ENCODE measurements around the gene MMP25. TPM values are rescaled to one million over a fixed set of nuclear protein-coding genes. Genes with fewer than 3 reads are reported as not detected.

MMP25 gene
- total RNA-seq, 1 donor from 2014 or later: 0.25 TPM

DNA sequence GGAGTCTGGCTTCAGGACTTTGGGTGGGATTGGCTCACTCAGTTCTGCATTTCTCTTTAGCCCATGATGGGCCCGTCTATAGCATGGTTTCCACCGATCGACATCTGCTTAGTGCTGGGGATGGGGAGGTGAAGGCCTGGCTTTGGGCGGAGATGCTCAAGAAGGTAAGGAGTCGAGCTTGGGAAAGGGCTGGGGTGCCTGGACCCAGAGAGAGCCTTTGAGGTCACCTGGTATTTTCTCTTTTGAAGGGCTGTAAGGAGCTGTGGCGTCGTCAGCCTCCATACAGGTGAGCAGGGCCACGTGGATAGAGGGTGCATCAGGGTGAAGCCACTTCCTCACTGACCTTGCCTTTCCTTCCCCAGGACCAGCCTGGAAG, 20.4 kb upstream of the MMP25 start:
- TF ChIP-seq, protein P1, sequence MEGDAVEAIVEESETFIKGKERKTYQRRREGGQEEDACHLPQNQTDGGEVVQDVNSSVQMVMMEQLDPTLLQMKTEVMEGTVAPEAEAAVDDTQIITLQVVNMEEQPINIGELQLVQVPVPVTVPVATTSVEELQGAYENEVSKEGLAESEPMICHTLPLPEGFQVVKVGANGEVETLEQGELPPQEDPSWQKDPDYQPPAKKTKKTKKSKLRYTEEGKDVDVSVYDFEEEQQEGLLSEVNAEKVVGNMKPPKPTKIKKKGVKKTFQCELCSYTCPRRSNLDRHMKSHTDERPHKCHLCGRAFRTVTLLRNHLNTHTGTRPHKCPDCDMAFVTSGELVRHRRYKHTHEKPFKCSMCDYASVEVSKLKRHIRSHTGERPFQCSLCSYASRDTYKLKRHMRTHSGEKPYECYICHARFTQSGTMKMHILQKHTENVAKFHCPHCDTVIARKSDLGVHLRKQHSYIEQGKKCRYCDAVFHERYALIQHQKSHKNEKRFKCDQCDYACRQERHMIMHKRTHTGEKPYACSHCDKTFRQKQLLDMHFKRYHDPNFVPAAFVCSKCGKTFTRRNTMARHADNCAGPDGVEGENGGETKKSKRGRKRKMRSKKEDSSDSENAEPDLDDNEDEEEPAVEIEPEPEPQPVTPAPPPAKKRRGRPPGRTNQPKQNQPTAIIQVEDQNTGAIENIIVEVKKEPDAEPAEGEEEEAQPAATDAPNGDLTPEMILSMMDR (IDR thresholded peaks at IDR 0.05): no peak
- no peak for TF ChIP-seq POLR2AphosphoS5 (IDR thresholded peaks at IDR 0.05; ENCODE audit: insufficient read depth in 1 of 2, low read depth in 1 of 2)
- TF ChIP-seq POLR2A (IDR thresholded peaks at IDR 0.05): no peak
- no peaks in the 10 kb centered on the region for H3K9me3 ChIP-seq
- H3K27ac ChIP-seq: no peak overlapping the region
- intact Hi-C loops (cut with DNase I): no loop called here
- H3K36me3 ChIP-seq: peaks cover 0 to 3% of the 10 kb centered on the region in 2 donors
- no peak overlapping the region for H3K4me3 ChIP-seq
- peaks cover 6% of the 10 kb centered on the region for H3K27me3 ChIP-seq
- H3K4me1 ChIP-seq: peaks cover 60% of the 10 kb centered on the region
- no peak for DNase-seq (ENCODE audit: extremely low spot score in 2 of 2)

- Histone ChIP-seq H3K27me3 (peaks cover 6% of the 10 kb centered on the region), H3K9me3 (no peaks in the 10 kb centered on the region), H3K36me3 (peaks cover 0 to 3% of the 10 kb centered on the region in 2 donors), H3K4me3 (no peak overlapping the region), H3K27ac (no peak overlapping the region), H3K4me1 (peaks cover 51% of the 10 kb centered on the region)
- no peak for TF ChIP-seq POLR2AphosphoS5 (IDR thresholded peaks at IDR 0.05; ENCODE audit: insufficient read depth in 1 of 2, low read depth in 1 of 2)
- intact Hi-C loops (cut with DNase I): no loop called here
- DNase-seq (ENCODE audit: extremely low spot score in 2 of 2): no peak
Observed at GRCh38 chr16:3026609-3027488, 19.5 kb upstream of the MMP25 start.

DNA sequence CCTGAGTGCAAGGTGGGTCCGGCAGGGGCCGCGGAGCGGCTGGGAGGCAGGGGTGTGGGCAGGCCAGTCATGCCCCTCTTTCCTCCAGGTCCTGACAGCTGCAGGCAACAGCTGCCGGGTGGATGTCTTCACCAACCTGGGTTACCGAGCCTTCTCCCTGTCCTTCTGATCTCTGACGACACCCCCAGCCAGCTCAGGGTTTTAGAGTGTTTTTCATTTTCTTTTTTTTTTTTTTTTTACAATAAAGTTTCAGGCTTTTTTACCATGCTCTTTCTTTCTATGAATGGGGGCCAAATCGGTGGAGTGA, 18.9 kb upstream of the MMP25 start:
- Histone ChIP-seq H3K4me1 (peaks cover 45% of the 10 kb centered on the region), H3K4me3 (no peak overlapping the region), H3K36me3 (peaks cover 0 to 3% of the 10 kb centered on the region in 2 donors), H3K27ac (no peak overlapping the region), H3K27me3 (peaks cover 6% of the 10 kb centered on the region), H3K9me3 (no peaks in the 10 kb centered on the region)
- TF ChIP-seq, protein P1 (IDR thresholded peaks at IDR 0.05): no peak
- TF ChIP-seq POLR2A (IDR thresholded peaks at IDR 0.05) (no peak), POLR2AphosphoS5 (IDR thresholded peaks at IDR 0.05; ENCODE audit: insufficient read depth in 1 of 2, low read depth in 1 of 2) (no peak)
- DNase-seq (ENCODE audit: extremely low spot score in 2 of 2): no peak
- intact Hi-C loops (cut with DNase I): no loop called here

GRCh38 chr16:3027983-3028715, 18.2 kb upstream of the MMP25 start:
- Histone ChIP-seq H3K36me3 (peaks cover 0 to 3% of the 10 kb centered on the region in 2 donors), H3K27ac (no peak overlapping the region), H3K4me1 (peaks cover 38% of the 10 kb centered on the region), H3K27me3 (peaks cover 6% of the 10 kb centered on the region), H3K9me3 (no peaks in the 10 kb centered on the region), H3K4me3 (no peak overlapping the region)
- no peak for DNase-seq (ENCODE audit: extremely low spot score in 2 of 2)
- intact Hi-C loops (cut with DNase I): no loop called here
- TF ChIP-seq, protein P1 (IDR thresholded peaks at IDR 0.05): peak; percentile 15 to 52 (median 45)
- TF ChIP-seq POLR2AphosphoS5 (IDR thresholded peaks at IDR 0.05; ENCODE audit: insufficient read depth in 1 of 2, low read depth in 1 of 2): no peak

DNA sequence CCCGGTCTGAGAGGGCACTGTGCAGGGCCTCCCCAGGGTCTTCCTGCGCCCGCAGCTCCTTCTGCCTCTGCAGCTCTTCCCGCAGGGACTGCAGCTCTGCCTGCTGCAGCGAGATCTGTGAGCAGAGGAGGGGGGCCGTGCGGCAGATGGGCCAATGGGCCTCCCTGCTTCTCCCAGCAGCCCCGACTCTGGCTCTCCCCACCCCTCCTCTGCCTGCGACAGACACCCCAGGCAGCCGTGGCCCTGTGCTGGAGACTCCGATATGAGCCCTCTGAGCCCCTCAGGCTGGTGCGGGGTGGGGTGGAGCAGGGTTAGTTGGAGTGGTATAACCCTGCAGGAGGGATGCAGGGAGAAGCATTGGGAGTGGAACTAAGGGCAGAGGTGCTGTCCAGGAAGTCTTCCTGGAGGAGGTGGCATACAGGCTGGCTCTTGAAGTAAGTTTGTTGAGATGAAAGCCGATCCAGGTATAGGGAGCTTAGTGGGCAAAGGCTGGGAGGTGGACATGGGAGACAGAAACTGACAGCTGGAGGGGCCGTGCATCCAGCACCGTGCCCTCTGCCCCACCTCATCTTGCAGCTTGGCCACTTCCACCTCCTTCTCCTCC, 17.5 kb upstream of the MMP25 start:
- Histone ChIP-seq H3K36me3 (peaks cover 0 to 3% of the 10 kb centered on the region in 2 donors), H3K4me1 (peaks cover 33% of the 10 kb centered on the region), H3K27me3 (peaks cover 6% of the 10 kb centered on the region), H3K4me3 (no peak overlapping the region), H3K9me3 (no peaks in the 10 kb centered on the region), H3K27ac (no peak overlapping the region)
- TF ChIP-seq, protein P1 (IDR thresholded peaks at IDR 0.05): no peak
- TF ChIP-seq POLR2AphosphoS5 (IDR thresholded peaks at IDR 0.05; ENCODE audit: insufficient read depth in 1 of 2, low read depth in 1 of 2): no peak
- no peak for TF ChIP-seq POLR2A (IDR thresholded peaks at IDR 0.05)
- DNase-seq (ENCODE audit: extremely low spot score in 2 of 2): no peak
- intact Hi-C loops (cut with DNase I): no loop called here
